K562 (cell line): ENCODE data around the gene TGM1.

Experiments used
- CTCF ChIP-seq, 3 experiments: IDR thresholded peaks in 2 of 3; conservative IDR thresholded peaks in 1 of 3; 2 replicates each; pipeline ENCODE4 v1.5.1; 2011 to 2012; ENCODE audit warnings: low read length in 3 of 3, mild to moderate bottlenecking in 3 of 3, control low read depth in 2 of 3, improper control_type of control experiment in 1 of 3, inconsistent platforms in 1 of 3, low read depth in 1 of 3, mixed read lengths in 1 of 3, moderate library complexity in 1 of 3; ENCODE audit not compliant: insufficient read depth in 2 of 3
- EP300 ChIP-seq: IDR thresholded peaks from 2 replicates; pipeline ENCODE4 v1.6.1; 2012; ENCODE audit warnings: low read length, improper control_type of control experiment
- FOXJ2 ChIP-seq: fragments of 200-800 bp; sonication (Bioruptor generic); IDR thresholded peaks from 2 replicates; pipeline ENCODE4 v1.6.1; 2016; ENCODE audit warnings: missing genetic modification characterization, missing compliant biosample characterization
- HES1 ChIP-seq: fragments of 450-650 bp; IDR thresholded peaks from 2 replicates; pipeline ENCODE4 v1.6.1; 2016; ENCODE audit warnings: low read depth, mild to moderate bottlenecking, moderate library complexity
- NRF1 ChIP-seq, 2 experiments: fragments of 450-650 bp; IDR thresholded peaks in 1 of 2; conservative IDR thresholded peaks in 1 of 2; 2 replicates each; pipeline ENCODE4 v1.6.1; 2014; ENCODE audit warnings: mild to moderate bottlenecking in 2 of 2
- SETDB1 ChIP-seq: IDR thresholded peaks from one replicate; pipeline ENCODE4 v1.6.1; 2012; ENCODE audit warnings: low read length, control low read depth, inconsistent platforms
- TARDBP ChIP-seq: fragments of 450-650 bp; IDR thresholded peaks from 2 replicates; pipeline ENCODE4 v1.6.1; 2016
- TCF7L2 ChIP-seq: fragments of 150-350 bp; IDR thresholded peaks from 2 replicates; pipeline ENCODE4 v1.6.1; 2016; ENCODE audit warnings: low read depth, mild to moderate bottlenecking, low read length, moderate library complexity
- YY1 ChIP-seq, 3 experiments: IDR thresholded peaks; 2 replicates each; pipeline ENCODE4 v1.6.1; 2011; ENCODE audit warnings: low read length in 2 of 3, mild to moderate bottlenecking in 2 of 3, moderate library complexity in 2 of 3, borderline replicate concordance in 1 of 3, control low read depth in 1 of 3, low read depth in 1 of 3; ENCODE audit not compliant: insufficient read depth in 3 of 3, insufficient replicate concordance in 2 of 3, control insufficient read depth in 1 of 3, insufficient read length in 1 of 3; ENCODE audit errors: extremely low read depth in 1 of 3
- ZBTB8A ChIP-seq: fragments of 450-650 bp; IDR thresholded peaks from 2 replicates; pipeline ENCODE4 v1.6.1; 2018; ENCODE audit warnings: mild to moderate bottlenecking, moderate library complexity; ENCODE audit not compliant: partially characterized antibody
- ZNF408 ChIP-seq: fragments of 250-450 bp; sonication (Bioruptor Pico); IDR thresholded peaks from 2 replicates; pipeline ENCODE4 v1.4.0; 2020; ENCODE audit warnings: low read depth, mild to moderate bottlenecking, moderate library complexity

- no peak for TF ChIP-seq HES1
- TF ChIP-seq CTCF (IDR thresholded peaks at IDR 0.05 in 2 of 3, conservative IDR thresholded peaks at IDR 0.05 in 1 of 3; ENCODE audit: insufficient read depth in 2 of 3, low read depth in 1 of 3, low read length in 3 of 3): no peak
- TF ChIP-seq ZBTB8A: no peak
- TF ChIP-seq SETDB1: no peak
- no peak for TF ChIP-seq TARDBP
- TF ChIP-seq EP300: no peak
- TF ChIP-seq FOXJ2: no peak; the same call in 1 of the 2 replicates
- no peak for TF ChIP-seq ZNF408 (CRISPR knock-in tag)
- no peak for TF ChIP-seq NRF1 (conservative IDR thresholded peaks at IDR 0.05 in 1 of 2, IDR thresholded peaks at IDR 0.05 in 1 of 2)
- TF ChIP-seq YY1 (IDR thresholded peaks at IDR 0.05; ENCODE audit: borderline replicate concordance in 1 of 3, control insufficient read depth in 1 of 3, extremely low read depth in 1 of 3, insufficient read depth in 3 of 3, insufficient read length in 1 of 3, insufficient replicate concordance in 2 of 3, low read depth in 1 of 3, low read length in 2 of 3): no peak
- TF ChIP-seq TCF7L2: no peak
These were observed 30.1 kb downstream of the TGM1 start, which contains the start of gene GMPR2 for GRCh38 chr14:24232645-24233537.
